HCEC 1CT (cell line): ENCODE results near the gene ATG4D.
"Not testable (repeated sequence)": the region's sequence is repeated elsewhere in the genome, so short reads cannot be mapped to it uniquely, and the experiment has no call there.

Experiments used
- DNase-seq: peaks from one replicate; pipeline ENCODE4 v3.0.0-alpha.2; 2017

Gene ATG4D

GRCh38 chr19:10553087-10553667 lies 9.5 kb downstream of the ATG4D start:
- DNase-seq: no peak

GRCh38 chr19:10553943-10554381 lies 10.3 kb downstream of the ATG4D start:
- no peak for DNase-seq

- DNase-seq: no peak
Measured at GRCh38 chr19:10554760-10555609, 11.3 kb downstream of the ATG4D start.

- DNase-seq: no peak
Measured at GRCh38 chr19:10555610-10555973, 11.9 kb downstream of the ATG4D start.

- DNase-seq: no peak
Measured at GRCh38 chr19:10557603-10558197, 14.0 kb downstream of the ATG4D start.

GRCh38 chr19:10560154-10560553 lies 16.4 kb downstream of the ATG4D start:
- DNase-seq: no peak

- no peak for DNase-seq
Measured at GRCh38 chr19:10562609-10563008, 18.9 kb downstream of the ATG4D start.

GRCh38 chr19:10565028-10565566 lies 21.4 kb downstream of the ATG4D start:
- DNase-seq: peak; percentile 66

GRCh38 chr19:10565567-10566407 lies 22.1 kb downstream of the ATG4D start, which contains the start of gene KRI1:
TSS of gene KRI1 (minus strand) at chr19:10566010. CDS start at chr19:10565999, 11 bp downstream.
- DNase-seq: peak; percentile 98

- DNase-seq: no peak
Measured at GRCh38 chr19:10566408-10566657, 22.6 kb downstream of the ATG4D start.

GRCh38 chr19:10566658-10567410 lies 23.1 kb downstream of the ATG4D start:
- no peak for DNase-seq

- no peak for DNase-seq
Measured at GRCh38 chr19:10567656-10568055, 24.0 kb downstream of the ATG4D start.

GRCh38 chr19:10568062-10568825 lies 24.5 kb downstream of the ATG4D start:
- DNase-seq: peak; percentile 35

GRCh38 chr19:10568826-10569651 lies 25.3 kb downstream of the ATG4D start, which contains the start of gene CDKN2D:
TSS of gene CDKN2D (minus strand) at chr19:10568979. CDS start at chr19:10568653, 326 bp downstream.
- DNase-seq: peak; percentile 99

- DNase-seq: not testable (repeated sequence)
Measured at GRCh38 chr19:10573793-10574192, 30.1 kb downstream of the ATG4D start.

- DNase-seq: no peak
Measured at GRCh38 chr19:10574462-10574861, 30.8 kb downstream of the ATG4D start.

- no peak for DNase-seq
Measured at GRCh38 chr19:10575011-10575716, 31.5 kb downstream of the ATG4D start.

- no peak for DNase-seq
Measured at GRCh38 chr19:10577951-10578350, 34.2 kb downstream of the ATG4D start.

- peak; percentile 85 for DNase-seq
Measured at GRCh38 chr19:10580979-10581631, 37.4 kb downstream of the ATG4D start.
